ENCODE measurements around the gene TENM4. TPM values are rescaled to one million over a fixed set of nuclear protein-coding genes. Genes with fewer than 3 reads are reported as not detected.
A peak's percentile ranks its signal among the peaks of the same experiment; 100 is the strongest.

Gene TENM4
- polyA plus RNA-seq (2011; rRNA removed): 0.36 and 0.39 TPM in 2 replicates
- 1.2 and 1.5 TPM in 2 replicates for polyA minus RNA-seq (2011; rRNA and poly(A)+ RNA removed)

DNA sequence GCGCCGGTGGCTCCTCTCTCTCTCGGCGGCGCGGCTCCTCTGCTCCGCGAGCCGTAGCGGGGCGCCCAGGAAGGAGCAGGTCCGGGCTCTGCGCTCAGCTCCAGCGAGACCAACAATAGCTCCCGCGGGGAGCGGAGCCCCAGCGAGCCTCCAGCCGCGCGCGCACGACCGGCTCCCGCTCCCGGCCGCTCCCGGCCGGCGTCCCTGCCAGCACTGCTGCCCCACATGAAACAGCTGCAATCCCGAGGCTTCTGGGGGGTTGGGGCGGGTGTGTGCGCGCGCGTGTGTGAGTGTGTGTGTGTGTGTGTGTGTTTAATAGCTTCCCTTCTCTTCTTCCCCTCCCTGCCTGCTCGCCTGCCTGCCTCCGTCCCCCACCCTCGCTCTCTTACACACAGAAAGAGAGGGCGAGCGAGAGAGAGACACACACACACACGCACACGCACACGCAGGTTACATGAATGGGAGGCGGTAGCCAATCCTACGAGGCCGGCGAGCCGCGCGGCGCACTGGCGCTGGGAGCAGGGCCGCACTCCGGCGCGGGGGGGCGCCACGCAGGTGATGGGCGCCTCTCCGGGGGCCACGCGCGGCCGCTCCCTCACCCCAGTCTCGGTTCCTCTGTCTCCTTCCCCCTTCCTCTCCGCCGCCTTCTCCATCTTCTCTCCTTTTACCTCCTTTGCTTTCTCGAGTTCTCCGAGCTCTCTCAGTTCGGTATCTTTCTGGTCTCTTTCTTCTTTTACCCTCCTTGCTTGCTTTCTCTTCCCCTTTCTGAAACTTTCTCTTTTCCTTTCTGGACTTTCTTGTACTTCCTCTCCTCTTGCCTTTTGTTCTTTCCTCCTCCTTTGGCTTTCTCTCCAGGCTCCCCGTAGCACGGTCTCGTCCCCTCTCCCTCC lies at the start of gene TENM4:
TSS of gene TENM4 (minus strand) at position 460 of the 890 bp plus-strand sequence. CDS start 371,086 bp downstream, outside the sequence.
- peak; percentile 26; the same call in 1 of the 2 replicates for TF ChIP-seq CTCF (IDR thresholded peaks at IDR 0.05; ENCODE audit: insufficient read depth, low read depth, low read length)
- no peak for DNase-seq (ENCODE audit: low read depth)
- H3K4me3 ChIP-seq (ENCODE audit: low read depth, low read length): peak within 1 kb of the TSS; percentile 61
- peaks cover 2% of the 10 kb centered on the region for H3K27me3 ChIP-seq (ENCODE audit: control insufficient read depth, insufficient read depth, low read length)
- H3K36me3 ChIP-seq (ENCODE audit: control insufficient read depth, insufficient read depth, low read length): no peaks in the 10 kb centered on the region
- ChIA-PET CTCF (interaction anchor here (0.6 to 3.2 kb wide), 18 partner anchors 9 to 794 kb away, joined by 3 to 15 read pairs (median 3); no protein-coding TSS in a partner anchor), POLR2A (no interaction called here)

GRCh38 chr11:79488286-79488685 lies 47.5 kb upstream of the TENM4 start:
- CTCF ChIA-PET: interaction anchor here (1.3 kb wide), 1 partner anchor 88 kb away, joined by 5 read pairs; no protein-coding TSS in a partner anchor
- Histone ChIP-seq H3K36me3 (ENCODE audit: control insufficient read depth, insufficient read depth, low read length) (no peaks in the 10 kb centered on the region), H3K4me3 (ENCODE audit: low read depth, low read length) (no peak overlapping the region)

GRCh38 chr11:79487412-79487811 lies 46.6 kb upstream of the TENM4 start:
- no peak for TF ChIP-seq CTCF (IDR thresholded peaks at IDR 0.05; ENCODE audit: insufficient read depth, low read depth, low read length)
- Histone ChIP-seq H3K4me3 (ENCODE audit: low read depth, low read length) (no peak overlapping the region), H3K27me3 (ENCODE audit: control insufficient read depth, insufficient read depth, low read length) (peaks cover 4% of the 10 kb centered on the region; the same call in 1 of the 2 replicates), H3K36me3 (ENCODE audit: control insufficient read depth, insufficient read depth, low read length) (no peaks in the 10 kb centered on the region)
- CTCF ChIA-PET: interaction anchor here (0.7 kb wide), 1 partner anchor 47 kb away, joined by 3 read pairs; no protein-coding TSS in a partner anchor
- no peak for DNase-seq (ENCODE audit: low read depth)
- POLR2A ChIA-PET: no interaction called here

More at GRCh38 chr11:79488286-79488685, 47.5 kb upstream of the TENM4 start:
- POLR2A ChIA-PET: no interaction called here
- no peak for TF ChIP-seq CTCF (IDR thresholded peaks at IDR 0.05; ENCODE audit: insufficient read depth, low read depth, low read length)
- H3K27me3 ChIP-seq (ENCODE audit: control insufficient read depth, insufficient read depth, low read length): peaks cover 4% of the 10 kb centered on the region; the same call in 1 of the 2 replicates
- DNase-seq (ENCODE audit: low read depth): no peak

DNA sequence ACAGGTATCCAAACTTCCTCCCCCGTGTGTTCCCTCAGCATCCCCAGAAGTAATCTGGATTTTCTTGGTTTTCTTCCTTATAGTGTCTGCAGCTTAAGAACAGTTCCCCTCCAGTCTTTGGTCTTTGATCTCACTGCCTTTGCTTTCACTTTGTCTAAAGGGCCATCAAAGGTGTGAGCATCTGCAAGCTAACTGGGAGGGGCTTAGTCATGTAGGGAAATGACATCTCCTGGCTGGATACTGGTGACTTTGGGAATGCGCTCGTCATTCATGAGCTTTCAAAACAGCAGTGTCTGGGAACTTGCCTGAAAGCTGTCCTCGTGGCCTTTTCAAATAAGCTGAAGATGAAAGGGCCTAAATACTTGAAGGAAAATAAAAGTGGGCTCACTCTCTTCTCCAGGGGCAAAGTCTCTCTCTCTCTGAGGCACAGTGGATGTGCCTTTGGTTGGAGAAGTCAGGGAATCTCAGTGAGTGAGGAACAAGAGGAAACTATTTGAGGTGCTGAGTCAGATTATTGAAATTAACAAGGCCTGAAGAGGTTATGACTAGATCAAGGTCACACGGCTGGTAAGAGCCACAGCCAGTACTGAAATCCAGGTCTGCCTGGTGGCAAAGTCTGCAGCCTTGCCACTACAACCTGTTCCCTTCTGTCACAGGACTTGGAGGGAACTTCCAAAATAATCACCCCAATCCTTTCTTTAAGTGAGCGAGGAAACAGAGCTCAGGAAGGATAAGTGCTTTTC lies 45.6 kb upstream of the TENM4 start:
- Histone ChIP-seq H3K27me3 (ENCODE audit: control insufficient read depth, insufficient read depth, low read length) (peaks cover 4% of the 10 kb centered on the region; the same call in 1 of the 2 replicates), H3K36me3 (ENCODE audit: control insufficient read depth, insufficient read depth, low read length) (no peaks in the 10 kb centered on the region), H3K4me3 (ENCODE audit: low read depth, low read length) (no peak overlapping the region)
- POLR2A ChIA-PET: no interaction called here
- TF ChIP-seq CTCF (IDR thresholded peaks at IDR 0.05; ENCODE audit: insufficient read depth, low read depth, low read length): no peak
- CTCF ChIA-PET: interaction anchor here (0.7 to 6.9 kb wide), 4 partner anchors 7 to 840 kb away, joined by 3 to 47 read pairs (median 4); no protein-coding TSS in a partner anchor
- DNase-seq (ENCODE audit: low read depth): no peak

Measured in BJ (cell line).